A673 (cell line): ENCODE data around the gene HNF1B. TPM values are rescaled to one million over a fixed set of nuclear protein-coding genes. Genes with fewer than 3 reads are reported as not detected.

Experiments
- BruUV-seq: library from RNA; stranded (reverse); fragments of 400-500 nt; replicated peaks from 2 replicates; lab custom pipeline; 2021; lab: Mats Ljungman, UMichigan
- CTCF ChIA-PET: fragments of 300-600 bp; sonication (Branson Sonifier 250); formaldehyde crosslinking; loops from one replicate; lab custom pipeline; 2022; ENCODE audit warnings: antibody characterized with exemption; lab: Charles Lee
- POLR2A ChIA-PET: fragments of 300-600 bp; sonication (Branson Sonifier 250); formaldehyde crosslinking; loops from one replicate; lab custom pipeline; 2022; ENCODE audit warnings: antibody characterized with exemption; ENCODE audit not compliant: low non-redundant PET; lab: Charles Lee
- DNase-seq: peaks from one replicate; pipeline ENCODE4 v3.0.0-alpha.2; 2015; ENCODE audit warnings: low spot score
- H3K27ac ChIP-seq: fragments of 200-600 bp; sonication (generic); 2 replicates; pipeline ENCODE4 v1.5.1; 2016; ENCODE audit warnings: mixed run types, low read depth, mild to moderate bottlenecking, mixed read lengths, antibody characterized with exemption, low read length; ENCODE audit not compliant: poor library complexity, severe bottlenecking
- H3K27me3 ChIP-seq: fragments of 200-600 bp; sonication (generic); replicated peaks from 2 replicates; pipeline ENCODE4 v1.6.1; 2017; ENCODE audit warnings: mixed run types, low read depth, mild to moderate bottlenecking, mixed read lengths, antibody characterized with exemption, low read length; ENCODE audit not compliant: insufficient read depth, poor library complexity
- H3K36me3 ChIP-seq: fragments of 200-600 bp; sonication (generic); 2 replicates; pipeline ENCODE4 v1.6.1; 2016; ENCODE audit warnings: mixed run types, mild to moderate bottlenecking, mixed read lengths, antibody characterized with exemption, low read length; ENCODE audit not compliant: insufficient read depth, poor library complexity, severe bottlenecking
- H3K4me1 ChIP-seq: fragments of 200-600 bp; sonication (generic); 2 replicates; pipeline ENCODE4 v1.6.1; 2017; ENCODE audit warnings: mixed run types, mild to moderate bottlenecking, mixed read lengths, antibody characterized with exemption, low read length; ENCODE audit not compliant: insufficient read depth, poor library complexity, severe bottlenecking
- H3K4me3 ChIP-seq: fragments of 200-600 bp; sonication (generic); 2 replicates; pipeline ENCODE4 v1.5.1; 2016; ENCODE audit warnings: low read depth, mixed run types, mild to moderate bottlenecking, mixed read lengths, low read length; ENCODE audit not compliant: poor library complexity, severe bottlenecking
- H3K9me3 ChIP-seq: fragments of 200-600 bp; sonication (generic); 2 replicates; pipeline ENCODE4 v1.6.1; 2016; ENCODE audit warnings: mixed run types, low read depth, mild to moderate bottlenecking, mixed read lengths, antibody characterized with exemption, low read length; ENCODE audit not compliant: poor library complexity, severe bottlenecking
- EZH2 ChIP-seq: fragments of 200-600 bp; sonication (generic); IDR thresholded peaks from 2 replicates; pipeline ENCODE4 v1.6.1; 2017; ENCODE audit warnings: borderline replicate concordance, low read depth, mild to moderate bottlenecking, mixed read lengths, antibody characterized with exemption, low read length; ENCODE audit not compliant: poor library complexity, severe bottlenecking
- intact Hi-C: fragments of 100-400 bp; cut with micrococcal nuclease; formaldehyde crosslinking; loops from one replicate; pipeline ENCODE4 v1.10.0; 2022; ENCODE audit not compliant: unreplicated experiment
- total RNA-seq: library from RNA; stranded (reverse); gene quantifications from 2 replicates; pipeline ENCODE4 v1.2.3, GENCODE V29; 2021
- TF ChIP-seq, protein P1 (sequence below): fragments of 300-800, 200-600 bp; sonication (generic); conservative IDR thresholded peaks from 2 replicates; pipeline ENCODE4 v1.5.1; 2017; ENCODE audit warnings: low read depth, mild to moderate bottlenecking, antibody characterized with exemption, low read length, moderate library complexity, mixed read lengths

The HNF1B gene
- total RNA-seq, 1 experiment from 2014 or later: not detected

DNA sequence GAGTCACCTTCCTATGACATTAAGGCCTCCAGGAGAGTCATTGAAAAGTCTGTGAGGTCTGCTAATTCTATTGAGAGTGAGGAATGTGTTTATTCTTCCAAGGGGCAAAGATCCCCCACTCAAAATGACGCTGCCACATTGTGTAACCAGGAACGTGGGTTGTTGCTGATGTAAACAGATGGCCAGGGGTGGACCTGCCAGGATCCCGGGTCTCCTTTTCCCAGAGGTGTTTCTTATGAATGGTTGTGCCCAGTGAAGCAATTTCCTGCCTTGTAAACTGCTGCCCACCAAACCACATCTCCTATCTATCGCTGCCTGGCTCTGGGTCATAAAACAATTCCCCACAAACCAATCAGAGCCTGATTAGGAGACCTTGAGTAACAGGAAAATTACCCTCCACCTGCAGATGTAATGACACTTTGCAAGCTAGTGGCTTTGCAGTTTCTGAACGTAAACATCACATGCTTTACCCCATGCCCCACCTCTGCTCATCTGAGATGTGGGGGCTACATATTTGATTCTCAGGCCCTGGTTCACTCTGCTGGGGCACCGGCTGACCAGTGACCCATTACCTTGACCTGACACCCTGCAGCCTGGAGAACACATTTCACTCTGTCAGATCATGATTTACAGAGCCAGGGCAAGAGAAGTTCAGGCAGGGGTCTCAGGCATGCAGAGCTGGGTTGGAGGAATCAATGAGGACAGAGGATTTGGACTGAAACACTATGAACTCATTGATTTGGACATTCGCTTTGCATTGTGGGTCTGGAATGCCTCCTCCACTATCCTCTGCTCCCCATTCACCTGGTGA lies 68.5 kb downstream of the HNF1B start:
- Histone ChIP-seq H3K4me1 (no peaks in the 10 kb centered on the region), H3K36me3 (no peaks in the 10 kb centered on the region), H3K27me3 (no peaks in the 10 kb centered on the region), H3K27ac (no peak overlapping the region), H3K9me3 (no peaks in the 10 kb centered on the region), H3K4me3 (no peak overlapping the region)
- CTCF ChIA-PET: no interaction called here
- TF ChIP-seq, protein P1, sequence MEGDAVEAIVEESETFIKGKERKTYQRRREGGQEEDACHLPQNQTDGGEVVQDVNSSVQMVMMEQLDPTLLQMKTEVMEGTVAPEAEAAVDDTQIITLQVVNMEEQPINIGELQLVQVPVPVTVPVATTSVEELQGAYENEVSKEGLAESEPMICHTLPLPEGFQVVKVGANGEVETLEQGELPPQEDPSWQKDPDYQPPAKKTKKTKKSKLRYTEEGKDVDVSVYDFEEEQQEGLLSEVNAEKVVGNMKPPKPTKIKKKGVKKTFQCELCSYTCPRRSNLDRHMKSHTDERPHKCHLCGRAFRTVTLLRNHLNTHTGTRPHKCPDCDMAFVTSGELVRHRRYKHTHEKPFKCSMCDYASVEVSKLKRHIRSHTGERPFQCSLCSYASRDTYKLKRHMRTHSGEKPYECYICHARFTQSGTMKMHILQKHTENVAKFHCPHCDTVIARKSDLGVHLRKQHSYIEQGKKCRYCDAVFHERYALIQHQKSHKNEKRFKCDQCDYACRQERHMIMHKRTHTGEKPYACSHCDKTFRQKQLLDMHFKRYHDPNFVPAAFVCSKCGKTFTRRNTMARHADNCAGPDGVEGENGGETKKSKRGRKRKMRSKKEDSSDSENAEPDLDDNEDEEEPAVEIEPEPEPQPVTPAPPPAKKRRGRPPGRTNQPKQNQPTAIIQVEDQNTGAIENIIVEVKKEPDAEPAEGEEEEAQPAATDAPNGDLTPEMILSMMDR: no peak
- no peak for TF ChIP-seq EZH2
- intact Hi-C loops: no loop called here
- DNase-seq: no peak
- POLR2A ChIA-PET: no interaction called here
- no TSS peak for BruUV-seq

DNA sequence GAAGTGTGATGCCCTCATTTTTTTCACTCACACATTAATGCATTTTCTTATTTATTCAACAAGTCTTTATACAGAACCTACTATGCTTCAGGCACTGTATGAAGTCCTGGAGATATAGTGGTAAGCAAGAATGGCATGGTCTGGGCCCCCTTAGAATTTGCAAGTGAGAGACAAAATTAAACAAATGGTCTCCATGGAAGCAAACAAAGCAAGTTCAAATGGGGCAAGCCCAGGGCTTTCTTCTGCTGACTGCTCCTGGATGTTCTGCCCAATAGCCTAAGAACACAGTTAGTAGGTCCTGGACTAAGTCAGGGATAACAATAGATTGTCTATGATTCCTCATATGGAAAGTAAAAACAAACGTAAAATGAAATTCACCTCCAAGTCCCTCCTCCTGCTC lies 70.3 kb downstream of the HNF1B start:
- H3K27me3 ChIP-seq: no peaks in the 10 kb centered on the region
- H3K36me3 ChIP-seq: no peaks in the 10 kb centered on the region
- ChIA-PET POLR2A (no interaction called here), CTCF (no interaction called here)
- TF ChIP-seq, protein P1: no peak
- TF ChIP-seq EZH2: no peak
- H3K9me3 ChIP-seq: no peaks in the 10 kb centered on the region
- H3K4me3 ChIP-seq: no peak overlapping the region
- no TSS peak for BruUV-seq
- intact Hi-C loops: no loop called here
- H3K4me1 ChIP-seq: no peaks in the 10 kb centered on the region
- H3K27ac ChIP-seq: no peak overlapping the region
- DNase-seq: no peak

DNA sequence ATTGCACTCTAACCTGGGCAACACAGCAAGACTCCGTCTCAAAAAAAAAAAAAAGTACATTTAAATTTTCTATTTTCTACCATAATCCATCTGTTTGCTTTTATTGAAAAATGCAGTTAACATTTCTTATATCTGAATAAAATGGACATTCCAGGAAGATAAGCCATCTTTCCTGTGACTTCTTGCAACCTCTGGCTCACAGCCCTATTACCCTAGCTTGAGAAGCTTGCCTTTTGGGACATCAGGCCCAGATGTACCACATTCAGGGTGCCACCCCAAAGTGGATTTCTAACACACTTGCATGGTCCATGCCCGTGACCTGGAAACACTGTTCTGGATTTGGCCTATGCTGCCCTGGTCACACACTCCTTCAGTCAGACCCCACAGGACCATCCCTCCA lies 71.5 kb downstream of the HNF1B start:
- ChIA-PET CTCF (no interaction called here), POLR2A (no interaction called here)
- intact Hi-C loops: no loop called here
- no TSS peak for BruUV-seq
- no peak for TF ChIP-seq EZH2
- TF ChIP-seq, protein P1: no peak
- H3K36me3 ChIP-seq: no peaks in the 10 kb centered on the region
- no peaks in the 10 kb centered on the region for H3K9me3 ChIP-seq
- no peaks in the 10 kb centered on the region for H3K4me1 ChIP-seq
- DNase-seq: no peak
- no peak overlapping the region for H3K4me3 ChIP-seq
- H3K27ac ChIP-seq: no peak overlapping the region
- no peaks in the 10 kb centered on the region for H3K27me3 ChIP-seq
